Uterus (tissue), 4 donors: ENCODE data around the gene MAGEA9B. TPM values are rescaled to one million over a fixed set of nuclear protein-coding genes. Genes with fewer than 3 reads are reported as not detected.
"Not testable (repeated sequence)": the region's sequence is repeated elsewhere in the genome, so short reads cannot be mapped to it uniquely, and the experiment has no call there.

Source experiments
- DNase-seq, 2 donors: peaks; one replicate each; pipeline ENCODE4 v3.0.0-alpha.2; 2019 to 2020
- H3K27ac ChIP-seq, 2 donors: fragments of 200-600 bp; sonication (generic); 1 replicate in 1 of 2; 2 replicates in 1 of 2; pipeline ENCODE4 v1.5.1; 2016 to 2018
- H3K27me3 ChIP-seq, 2 donors: fragments of 200-600 bp; sonication (generic); one replicate each; pipeline ENCODE4 v1.5.1; 2018 to 2019; ENCODE audit warnings: control low read depth in 1 of 2
- H3K36me3 ChIP-seq, 2 donors: fragments of 200-600 bp; sonication (generic); one replicate each; pipeline ENCODE4 v1.5.1; 2019; ENCODE audit warnings: control low read depth in 1 of 2
- H3K4me1 ChIP-seq, 2 donors: fragments of 200-600 bp; sonication (generic); one replicate each; pipeline ENCODE4 v1.5.1; 2018 to 2019; ENCODE audit warnings: control low read depth in 1 of 2
- H3K4me3 ChIP-seq, 2 donors: fragments of 200-600 bp; sonication (generic); 1 replicate in 1 of 2; 2 replicates in 1 of 2; pipeline ENCODE4 v1.5.1; 2018 to 2019; ENCODE audit warnings: mild to moderate bottlenecking in 1 of 2
- H3K9me3 ChIP-seq, 2 donors: fragments of 200-600 bp; sonication (generic); one replicate each; pipeline ENCODE4 v1.5.1; 2019; ENCODE audit warnings: control low read depth in 1 of 2
- POLR2A ChIP-seq, 2 donors: fragments of 450-650 bp; IDR thresholded peaks; one replicate each; pipeline ENCODE4 v1.6.1; 2016; ENCODE audit warnings: antibody characterized with exemption in 2 of 2, mild to moderate bottlenecking in 1 of 2, moderate library complexity in 1 of 2
- intact Hi-C: fragments of 100-400 bp; cut with DNase I; formaldehyde crosslinking; loops from one replicate; pipeline ENCODE4 v1.15.1; 2023; ENCODE audit warnings: low total_unique reads
- total RNA-seq, 4 donors: library from RNA; depleted of rRNA in 3 of 4; stranded (reverse); fragments of >200 nt in 3 of 4; gene quantifications; one replicate each; pipeline versions ENCODE4 v1.1.0 to v1.2.4, GENCODE V29; 2014 to 2023
- TF ChIP-seq, protein P1 (sequence below), 4 experiments: fragments of 200-600 bp in 2 of 4; fragments of 450-650 bp in 2 of 4; sonication (generic) in 2 of 4; IDR thresholded peaks; one replicate each; pipeline ENCODE4 v1.5.1; 2016 to 2019; ENCODE audit warnings: antibody characterized with exemption in 4 of 4, mild to moderate bottlenecking in 2 of 4, moderate library complexity in 1 of 4
- donor health status: DM: yes; HTN: yes; CAD: no.

The MAGEA9B gene
- total RNA-seq, 4 donors from 2014 or later, result not detected

- Histone ChIP-seq H3K4me1 (no peaks in the 10 kb centered on the region), H3K27ac (no peak overlapping the region), H3K36me3 (no peaks in the 10 kb centered on the region), H3K4me3 (no peak overlapping the region), H3K27me3 (no peaks in the 10 kb centered on the region), H3K9me3 (no peaks in the 10 kb centered on the region)
- TF ChIP-seq, protein P1, sequence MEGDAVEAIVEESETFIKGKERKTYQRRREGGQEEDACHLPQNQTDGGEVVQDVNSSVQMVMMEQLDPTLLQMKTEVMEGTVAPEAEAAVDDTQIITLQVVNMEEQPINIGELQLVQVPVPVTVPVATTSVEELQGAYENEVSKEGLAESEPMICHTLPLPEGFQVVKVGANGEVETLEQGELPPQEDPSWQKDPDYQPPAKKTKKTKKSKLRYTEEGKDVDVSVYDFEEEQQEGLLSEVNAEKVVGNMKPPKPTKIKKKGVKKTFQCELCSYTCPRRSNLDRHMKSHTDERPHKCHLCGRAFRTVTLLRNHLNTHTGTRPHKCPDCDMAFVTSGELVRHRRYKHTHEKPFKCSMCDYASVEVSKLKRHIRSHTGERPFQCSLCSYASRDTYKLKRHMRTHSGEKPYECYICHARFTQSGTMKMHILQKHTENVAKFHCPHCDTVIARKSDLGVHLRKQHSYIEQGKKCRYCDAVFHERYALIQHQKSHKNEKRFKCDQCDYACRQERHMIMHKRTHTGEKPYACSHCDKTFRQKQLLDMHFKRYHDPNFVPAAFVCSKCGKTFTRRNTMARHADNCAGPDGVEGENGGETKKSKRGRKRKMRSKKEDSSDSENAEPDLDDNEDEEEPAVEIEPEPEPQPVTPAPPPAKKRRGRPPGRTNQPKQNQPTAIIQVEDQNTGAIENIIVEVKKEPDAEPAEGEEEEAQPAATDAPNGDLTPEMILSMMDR (IDR thresholded peaks at IDR 0.05), result no peak
- TF ChIP-seq POLR2A (IDR thresholded peaks at IDR 0.05), result no peak
- DNase-seq, result no peak
- intact Hi-C loops, result no loop called here
Observed at GRCh38 chrX:149628768-149629167, 41.5 kb upstream of the MAGEA9B start.

DNA sequence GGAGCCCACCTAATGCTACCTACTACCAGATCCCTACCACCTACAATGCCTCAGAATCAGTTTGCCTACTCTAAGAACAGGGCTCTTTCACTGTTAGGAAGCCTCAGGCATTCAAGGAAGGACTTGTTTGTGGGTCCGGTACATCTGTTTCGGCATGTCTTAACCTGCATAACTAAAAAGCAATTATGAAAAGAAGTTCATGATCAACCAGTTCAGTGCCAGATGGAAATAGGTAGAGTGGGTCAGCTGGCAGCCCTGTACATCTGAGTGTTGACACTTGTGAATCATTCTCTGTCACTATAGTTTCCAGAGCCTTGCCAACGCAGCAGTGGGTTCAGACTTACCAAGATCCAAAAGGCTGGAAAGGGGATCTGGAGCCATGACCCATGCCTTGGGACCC lies 41.0 kb upstream of the MAGEA9B start:
- no peaks in the 10 kb centered on the region for H3K36me3 ChIP-seq
- H3K27ac ChIP-seq, result no peak overlapping the region
- H3K9me3 ChIP-seq, result no peaks in the 10 kb centered on the region
- no peaks in the 10 kb centered on the region for H3K27me3 ChIP-seq
- H3K4me3 ChIP-seq, result no peak overlapping the region
- intact Hi-C loops, result no loop called here
- TF ChIP-seq POLR2A (IDR thresholded peaks at IDR 0.05), result no peak
- TF ChIP-seq, protein P1 (IDR thresholded peaks at IDR 0.05), result no peak
- no peak for DNase-seq
- no peaks in the 10 kb centered on the region for H3K4me1 ChIP-seq

DNA sequence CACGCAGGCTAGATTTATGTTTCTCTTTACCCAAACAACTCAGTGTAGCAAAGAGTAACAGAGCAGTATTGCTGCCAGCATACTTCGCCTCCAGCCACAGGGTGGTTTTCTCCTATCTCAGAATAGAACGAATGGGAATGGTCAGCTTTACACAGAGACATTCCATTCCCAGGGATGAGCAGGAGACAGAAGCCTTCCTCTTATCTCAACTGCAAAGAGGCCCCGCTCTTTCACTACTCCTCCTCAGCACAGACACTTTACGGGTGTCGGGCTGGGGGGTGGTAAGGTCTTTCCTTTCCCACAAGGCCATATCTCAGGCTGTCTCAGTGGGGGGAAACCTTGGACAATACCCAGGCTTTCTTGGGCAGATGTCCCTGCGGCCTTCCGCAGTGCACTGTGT lies 39.6 kb upstream of the MAGEA9B start:
- H3K4me3 ChIP-seq, H3K9me3 ChIP-seq, H3K27ac ChIP-seq, intact Hi-C loops, H3K4me1 ChIP-seq, DNase-seq, H3K36me3 ChIP-seq, H3K27me3 ChIP-seq: not testable (repeated sequence)

DNA sequence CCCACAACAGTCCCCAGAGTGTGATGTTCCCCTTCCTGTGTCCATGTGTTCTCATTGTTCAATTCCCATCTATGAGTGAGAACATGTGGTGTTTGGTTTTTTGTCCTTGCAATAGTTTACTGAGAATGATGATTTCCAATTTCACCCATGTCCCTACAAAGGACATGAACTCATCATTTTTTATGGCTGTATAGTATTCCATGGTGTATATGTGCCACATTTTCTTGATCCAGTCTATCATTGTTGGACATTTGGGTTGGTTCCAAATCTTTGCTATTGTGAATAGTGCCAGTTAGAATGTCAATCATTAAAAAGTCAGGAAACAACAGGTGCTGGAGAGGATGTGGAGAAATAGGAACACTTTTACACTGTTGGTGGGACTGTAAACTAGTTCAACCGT lies 32.4 kb upstream of the MAGEA9B start:
- DNase-seq, H3K4me3 ChIP-seq, H3K27me3 ChIP-seq, H3K4me1 ChIP-seq, intact Hi-C loops, H3K36me3 ChIP-seq, H3K9me3 ChIP-seq, H3K27ac ChIP-seq: not testable (repeated sequence)

DNA sequence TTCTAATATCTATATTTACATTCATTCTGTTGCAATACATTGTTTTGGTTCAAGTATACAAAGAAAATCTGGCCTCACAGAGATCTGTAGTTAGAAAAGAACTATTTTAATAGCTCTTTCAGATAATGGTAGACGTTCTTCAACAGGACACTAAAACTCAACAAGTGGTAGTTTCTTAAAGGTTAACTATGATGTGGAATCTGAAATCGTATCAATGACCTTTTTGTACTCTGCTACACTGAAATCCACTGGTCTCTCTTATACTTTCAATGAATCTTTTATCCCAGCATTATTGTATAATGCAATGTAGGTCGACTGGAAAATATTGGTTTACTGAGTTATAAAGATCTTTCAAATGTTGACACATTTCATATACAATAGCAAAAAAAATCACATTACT lies 31.6 kb upstream of the MAGEA9B start:
- DNase-seq, result no peak
- no peaks in the 10 kb centered on the region for H3K27me3 ChIP-seq
- H3K4me3 ChIP-seq, result no peak overlapping the region
- TF ChIP-seq, protein P1 (IDR thresholded peaks at IDR 0.05), result no peak
- TF ChIP-seq POLR2A (IDR thresholded peaks at IDR 0.05), result no peak
- no peaks in the 10 kb centered on the region for H3K9me3 ChIP-seq
- H3K36me3 ChIP-seq, result no peaks in the 10 kb centered on the region
- intact Hi-C loops, result no loop called here
- H3K27ac ChIP-seq, result no peak overlapping the region
- no peaks in the 10 kb centered on the region for H3K4me1 ChIP-seq

- Histone ChIP-seq H3K9me3 (no peaks in the 10 kb centered on the region), H3K36me3 (no peaks in the 10 kb centered on the region), H3K27ac (no peak overlapping the region), H3K27me3 (no peaks in the 10 kb centered on the region), H3K4me3 (no peak overlapping the region), H3K4me1 (no peaks in the 10 kb centered on the region)
- TF ChIP-seq POLR2A (IDR thresholded peaks at IDR 0.05), result no peak
- TF ChIP-seq, protein P1 (IDR thresholded peaks at IDR 0.05), result no peak
- intact Hi-C loops, result no loop called here
- DNase-seq, result no peak
Observed at GRCh38 chrX:149611623-149612175, 24.4 kb upstream of the MAGEA9B start.
